ENCODE results near the gene RMDN3. TPM values are rescaled to one million over a fixed set of nuclear protein-coding genes. Genes with fewer than 3 reads are reported as not detected.

The RMDN3 gene
- total and polyA plus RNA-seq, 9 of the 15 experiments (the other 6 are each of a cell fraction or from before 2014, with no cell fraction given), result 8.1 to 38.2 (median 25.9) TPM

DNA sequence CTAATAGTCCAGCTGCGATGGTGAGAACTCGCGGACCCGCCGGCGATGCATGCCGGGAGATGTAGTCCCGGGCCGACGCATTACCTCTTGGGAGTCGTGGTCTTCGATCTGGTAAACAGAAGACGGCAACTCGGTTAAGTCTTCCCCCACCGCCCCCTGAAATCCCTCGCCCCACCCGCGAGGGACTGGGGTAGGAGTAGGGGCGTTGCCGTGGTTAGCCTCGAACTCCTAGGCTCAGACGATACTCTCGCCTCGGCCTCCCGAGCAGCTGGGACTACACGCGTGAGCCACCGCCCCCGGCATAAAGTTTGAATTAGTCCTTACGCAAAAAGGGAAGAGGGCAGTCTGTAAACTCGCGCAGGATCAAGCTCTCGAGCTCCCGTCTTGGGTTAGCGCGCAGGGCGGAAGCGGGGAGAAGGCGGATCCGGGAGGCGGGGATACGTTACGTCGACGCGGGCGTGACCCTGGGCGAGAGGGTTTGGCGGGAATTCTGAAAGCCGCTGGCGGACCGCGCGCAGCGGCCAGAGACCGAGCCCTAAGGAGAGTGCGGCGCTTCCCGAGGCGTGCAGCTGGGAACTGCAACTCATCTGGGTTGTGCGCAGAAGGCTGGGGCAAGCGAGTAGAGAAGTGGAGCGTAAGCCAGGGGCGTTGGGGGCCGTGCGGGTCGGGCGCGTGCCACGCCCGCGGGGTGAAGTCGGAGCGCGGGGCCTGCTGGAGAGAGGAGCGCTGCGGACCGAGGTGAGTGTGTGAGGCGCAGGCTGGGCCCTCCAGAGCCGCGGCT is 60.2 kb downstream of the RMDN3 start, which contains the start of gene RAD51 (continued):
- TF ChIP-seq JUND (IDR thresholded peaks at IDR 0.05; ENCODE audit: borderline replicate concordance, low read depth, low read length) (0 out of 2 replicates have a peak, but pooled peaks have one; percentile 35), JUND (tag; IDR thresholded peaks at IDR 0.05; ENCODE audit: borderline replicate concordance, low read depth, low read length) (peak; percentile 25; the same call in 1 of the 3 replicates), POLR2AphosphoS2 (IDR thresholded peaks at IDR 0.05; ENCODE audit: low read length) (peak; percentile 58; the same call in 1 of the 2 replicates), KDM4B (IDR thresholded peaks at IDR 0.05; ENCODE audit: borderline replicate concordance in 2 of 2, low read depth in 1 of 2) (no peak), SREBF1 (IDR thresholded peaks at IDR 0.05; ENCODE audit: borderline replicate concordance, low read depth, low read length) (no peak), KLF10 (CRISPR knock-in tag; IDR thresholded peaks at IDR 0.05) (no peak), ZNF695 (CRISPR knock-in tag; IDR thresholded peaks at IDR 0.05) (no peak), ZSCAN32 (CRISPR knock-in tag; IDR thresholded peaks at IDR 0.05) (no peak), MIER1 (IDR thresholded peaks at IDR 0.05; ENCODE audit: low read depth) (no peak), ZNF140 (CRISPR knock-in tag; IDR thresholded peaks at IDR 0.05) (no peak), ETV5 (CRISPR knock-in tag; IDR thresholded peaks at IDR 0.05; ENCODE audit: low read depth) (peak; percentile 60; the same call in 1 of the 2 replicates), FOXJ3 (CRISPR knock-in tag; IDR thresholded peaks at IDR 0.05) (no peak), RFX7 (CRISPR knock-in tag; IDR thresholded peaks at IDR 0.05) (no peak), HNRNPH1 (optimal IDR thresholded peaks at IDR 0.05; ENCODE audit: low read depth, low read length) (no peak), KAT8 (IDR thresholded peaks at IDR 0.05; ENCODE audit: low read depth) (no peak)
- TF ChIP-seq, protein P1, sequence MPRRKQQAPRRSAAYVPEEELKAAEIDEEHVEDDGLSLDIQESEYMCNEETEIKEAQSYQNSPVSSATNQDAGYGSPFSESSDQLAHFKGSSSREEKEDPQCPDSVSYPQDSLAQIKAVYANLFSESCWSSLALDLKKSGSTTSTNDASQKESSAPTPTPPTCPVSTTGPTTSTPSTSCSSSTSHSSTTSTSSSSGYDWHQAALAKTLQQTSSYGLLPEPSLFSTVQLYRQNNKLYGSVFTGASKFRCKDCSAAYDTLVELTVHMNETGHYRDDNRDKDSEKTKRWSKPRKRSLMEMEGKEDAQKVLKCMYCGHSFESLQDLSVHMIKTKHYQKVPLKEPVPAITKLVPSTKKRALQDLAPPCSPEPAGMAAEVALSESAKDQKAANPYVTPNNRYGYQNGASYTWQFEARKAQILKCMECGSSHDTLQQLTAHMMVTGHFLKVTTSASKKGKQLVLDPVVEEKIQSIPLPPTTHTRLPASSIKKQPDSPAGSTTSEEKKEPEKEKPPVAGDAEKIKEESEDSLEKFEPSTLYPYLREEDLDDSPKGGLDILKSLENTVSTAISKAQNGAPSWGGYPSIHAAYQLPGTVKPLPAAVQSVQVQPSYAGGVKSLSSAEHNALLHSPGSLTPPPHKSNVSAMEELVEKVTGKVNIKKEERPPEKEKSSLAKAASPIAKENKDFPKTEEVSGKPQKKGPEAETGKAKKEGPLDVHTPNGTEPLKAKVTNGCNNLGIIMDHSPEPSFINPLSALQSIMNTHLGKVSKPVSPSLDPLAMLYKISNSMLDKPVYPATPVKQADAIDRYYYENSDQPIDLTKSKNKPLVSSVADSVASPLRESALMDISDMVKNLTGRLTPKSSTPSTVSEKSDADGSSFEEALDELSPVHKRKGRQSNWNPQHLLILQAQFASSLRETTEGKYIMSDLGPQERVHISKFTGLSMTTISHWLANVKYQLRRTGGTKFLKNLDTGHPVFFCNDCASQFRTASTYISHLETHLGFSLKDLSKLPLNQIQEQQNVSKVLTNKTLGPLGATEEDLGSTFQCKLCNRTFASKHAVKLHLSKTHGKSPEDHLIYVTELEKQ (CRISPR knock-in tag; IDR thresholded peaks at IDR 0.05), result no peak
- TF ChIP-seq, protein P2, sequence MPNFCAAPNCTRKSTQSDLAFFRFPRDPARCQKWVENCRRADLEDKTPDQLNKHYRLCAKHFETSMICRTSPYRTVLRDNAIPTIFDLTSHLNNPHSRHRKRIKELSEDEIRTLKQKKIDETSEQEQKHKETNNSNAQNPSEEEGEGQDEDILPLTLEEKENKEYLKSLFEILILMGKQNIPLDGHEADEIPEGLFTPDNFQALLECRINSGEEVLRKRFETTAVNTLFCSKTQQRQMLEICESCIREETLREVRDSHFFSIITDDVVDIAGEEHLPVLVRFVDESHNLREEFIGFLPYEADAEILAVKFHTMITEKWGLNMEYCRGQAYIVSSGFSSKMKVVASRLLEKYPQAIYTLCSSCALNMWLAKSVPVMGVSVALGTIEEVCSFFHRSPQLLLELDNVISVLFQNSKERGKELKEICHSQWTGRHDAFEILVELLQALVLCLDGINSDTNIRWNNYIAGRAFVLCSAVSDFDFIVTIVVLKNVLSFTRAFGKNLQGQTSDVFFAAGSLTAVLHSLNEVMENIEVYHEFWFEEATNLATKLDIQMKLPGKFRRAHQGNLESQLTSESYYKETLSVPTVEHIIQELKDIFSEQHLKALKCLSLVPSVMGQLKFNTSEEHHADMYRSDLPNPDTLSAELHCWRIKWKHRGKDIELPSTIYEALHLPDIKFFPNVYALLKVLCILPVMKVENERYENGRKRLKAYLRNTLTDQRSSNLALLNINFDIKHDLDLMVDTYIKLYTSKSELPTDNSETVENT (CRISPR knock-in tag; IDR thresholded peaks at IDR 0.05), result peak; percentile 79
- TF ChIP-seq, protein P3, sequence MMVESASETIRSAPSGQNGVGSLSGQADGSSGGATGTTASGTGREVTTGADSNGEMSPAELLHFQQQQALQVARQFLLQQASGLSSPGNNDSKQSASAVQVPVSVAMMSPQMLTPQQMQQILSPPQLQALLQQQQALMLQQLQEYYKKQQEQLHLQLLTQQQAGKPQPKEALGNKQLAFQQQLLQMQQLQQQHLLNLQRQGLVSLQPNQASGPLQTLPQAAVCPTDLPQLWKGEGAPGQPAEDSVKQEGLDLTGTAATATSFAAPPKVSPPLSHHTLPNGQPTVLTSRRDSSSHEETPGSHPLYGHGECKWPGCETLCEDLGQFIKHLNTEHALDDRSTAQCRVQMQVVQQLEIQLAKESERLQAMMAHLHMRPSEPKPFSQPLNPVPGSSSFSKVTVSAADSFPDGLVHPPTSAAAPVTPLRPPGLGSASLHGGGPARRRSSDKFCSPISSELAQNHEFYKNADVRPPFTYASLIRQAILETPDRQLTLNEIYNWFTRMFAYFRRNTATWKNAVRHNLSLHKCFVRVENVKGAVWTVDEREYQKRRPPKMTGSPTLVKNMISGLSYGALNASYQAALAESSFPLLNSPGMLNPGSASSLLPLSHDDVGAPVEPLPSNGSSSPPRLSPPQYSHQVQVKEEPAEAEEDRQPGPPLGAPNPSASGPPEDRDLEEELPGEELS (CRISPR knock-in tag; IDR thresholded peaks at IDR 0.05; ENCODE audit: borderline replicate concordance), result 0 out of 2 replicates have a peak, but pooled peaks have one; percentile 26

Measured in K562 (cell line).